ENCODE data around the gene DNAH11. TPM values are rescaled to one million over a fixed set of nuclear protein-coding genes. Genes with fewer than 3 reads are reported as not detected.

DNAH11 gene
- polyA plus RNA-seq, 1 donor from 2014 or later, result 0.16 TPM

DNA sequence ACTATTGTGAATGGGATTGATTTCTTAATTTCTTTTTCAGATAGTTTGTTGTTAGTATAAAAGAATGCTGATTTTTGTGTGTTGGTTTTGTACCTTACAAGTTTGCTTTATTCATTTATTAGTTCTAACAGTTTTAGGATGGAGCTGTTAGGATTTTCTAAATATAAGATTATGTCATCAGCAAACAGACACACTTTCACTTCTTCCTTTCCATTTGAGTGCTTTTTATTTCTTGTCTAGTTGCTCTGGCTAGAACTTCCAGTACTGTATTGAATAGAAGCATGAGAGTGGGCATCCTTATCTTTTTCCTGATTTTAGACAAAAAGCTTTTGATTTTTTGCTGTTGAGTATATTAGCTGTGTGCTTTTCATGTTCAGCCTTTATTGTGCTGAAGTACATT is 81.5 kb downstream of the DNAH11 start:
- TF ChIP-seq CTCF (IDR thresholded peaks at IDR 0.05; ENCODE audit: poor library complexity, severe bottlenecking) (no peak), EP300 (conservative IDR thresholded peaks at IDR 0.05; ENCODE audit: poor library complexity, severe bottlenecking) (no peak), MXI1 (conservative IDR thresholded peaks at IDR 0.05; ENCODE audit: poor library complexity, severe bottlenecking) (no peak), POLR2AphosphoS5 (IDR thresholded peaks at IDR 0.05) (no peak), REST (IDR thresholded peaks at IDR 0.05; ENCODE audit: borderline replicate concordance) (no peak), EZH2 (IDR thresholded peaks at IDR 0.05; ENCODE audit: borderline replicate concordance, insufficient read depth, low read length, poor library complexity, severe bottlenecking) (no peak), TAF1 (IDR thresholded peaks at IDR 0.05; ENCODE audit: low read depth) (no peak), SMC3 (conservative IDR thresholded peaks at IDR 0.05; ENCODE audit: poor library complexity) (no peak), RAD21 (conservative IDR thresholded peaks at IDR 0.05) (no peak)

GRCh38 chr7:21636694-21637093 is 93.9 kb downstream of the DNAH11 start:
- no peaks in the 10 kb centered on the region for H3F3A ChIP-seq (ENCODE audit: insufficient read depth, low read length, poor library complexity, severe bottlenecking)
- no peaks in the 10 kb centered on the region for H3K27me3 ChIP-seq (ENCODE audit: insufficient read depth, low read depth, low read length)
- H4K20me1 ChIP-seq (ENCODE audit: insufficient read depth), result no peaks in the 10 kb centered on the region
- H3K9me2 ChIP-seq (ENCODE audit: insufficient read depth, low read length), result no peaks in the 10 kb centered on the region
- H3K9ac ChIP-seq (ENCODE audit: low read length), result no peak overlapping the region
- no peak for TF ChIP-seq TAF1 (IDR thresholded peaks at IDR 0.05; ENCODE audit: low read depth)
- no peak for TF ChIP-seq RAD21 (conservative IDR thresholded peaks at IDR 0.05)
- no peak for TF ChIP-seq EZH2 (IDR thresholded peaks at IDR 0.05; ENCODE audit: borderline replicate concordance, insufficient read depth, low read length, poor library complexity, severe bottlenecking)
- no peak for TF ChIP-seq EP300 (conservative IDR thresholded peaks at IDR 0.05; ENCODE audit: poor library complexity, severe bottlenecking)
- no peak for TF ChIP-seq MXI1 (conservative IDR thresholded peaks at IDR 0.05; ENCODE audit: poor library complexity, severe bottlenecking)
- TF ChIP-seq CTCF (IDR thresholded peaks at IDR 0.05; ENCODE audit: poor library complexity, severe bottlenecking), result no peak
- no peak for TF ChIP-seq POLR2AphosphoS5 (IDR thresholded peaks at IDR 0.05)
- no peak for TF ChIP-seq SMC3 (conservative IDR thresholded peaks at IDR 0.05; ENCODE audit: poor library complexity)
- TF ChIP-seq REST (IDR thresholded peaks at IDR 0.05; ENCODE audit: borderline replicate concordance), result no peak
- no peak overlapping the region for H3K4me2 ChIP-seq (ENCODE audit: low read length)
- no peaks in the 10 kb centered on the region for H3K9me3 ChIP-seq (ENCODE audit: low read length)
- H3K79me2 ChIP-seq (replicated peaks; ENCODE audit: insufficient read depth, low read length), result no peaks in the 10 kb centered on the region
- H3K36me3 ChIP-seq (ENCODE audit: insufficient read depth, low read length), result no peaks in the 10 kb centered on the region
- no peak overlapping the region for H3K27ac ChIP-seq (ENCODE audit: low read length)
- H2AFZ ChIP-seq (ENCODE audit: low read depth, low read length), result no peak overlapping the region
- H3K4me3 ChIP-seq (ENCODE audit: low read length), result no peak overlapping the region

More for the DNA sequence above, 81.5 kb downstream of the DNAH11 start:
- Histone ChIP-seq H3K9me2 (ENCODE audit: insufficient read depth, low read length) (no peaks in the 10 kb centered on the region), H3K27me3 (ENCODE audit: insufficient read depth, low read depth, low read length) (no peaks in the 10 kb centered on the region), H3K79me2 (replicated peaks; ENCODE audit: insufficient read depth, low read length) (no peaks in the 10 kb centered on the region), H2AFZ (ENCODE audit: low read depth, low read length) (no peak overlapping the region), H3K9ac (ENCODE audit: low read length) (no peak overlapping the region), H3K36me3 (ENCODE audit: insufficient read depth, low read length) (no peaks in the 10 kb centered on the region), H3F3A (ENCODE audit: insufficient read depth, low read length, poor library complexity, severe bottlenecking) (no peaks in the 10 kb centered on the region), H3K9me3 (ENCODE audit: low read length) (no peaks in the 10 kb centered on the region), H3K4me2 (ENCODE audit: low read length) (no peak overlapping the region), H3K27ac (ENCODE audit: low read length) (no peak overlapping the region), H4K20me1 (ENCODE audit: insufficient read depth) (no peaks in the 10 kb centered on the region), H3K4me3 (ENCODE audit: low read length) (no peak overlapping the region)

Measured in neural cell (in vitro differentiated cells).